Tibial artery (tissue), 4 donors: ENCODE data around the gene RNF166.

ENCODE experiments used
- DNase-seq, 2 donors: peaks; one replicate each; pipeline ENCODE4 v3.0.0-alpha.2; 2019
- H3K27ac ChIP-seq, 2 donors: fragments of 200-600 bp; sonication (generic) in 1 of 2; 1 replicate in 1 of 2; 2 replicates in 1 of 2; pipeline ENCODE4 v1.5.1; 2018 to 2019; ENCODE audit warnings: mild to moderate bottlenecking in 1 of 2
- H3K27me3 ChIP-seq, 2 donors: fragments of 200-600 bp; sonication (generic) in 1 of 2; one replicate each; pipeline versions ENCODE4 v1.5.1 to v1.6.0; 2016 to 2019
- H3K36me3 ChIP-seq, 3 donors: fragments of 200-600 bp; sonication (generic) in 2 of 3; one replicate each; pipeline ENCODE4 v1.5.1; 2016 to 2019; ENCODE audit warnings: mild to moderate bottlenecking in 2 of 3
- H3K4me1 ChIP-seq, 4 donors: fragments of 200-600 bp; sonication (generic) in 2 of 4; 1 replicate in 3 of 4; 2 replicates in 1 of 4; pipeline ENCODE4 v1.5.1; 2016 to 2019
- H3K4me3 ChIP-seq, 2 donors: fragments of 200-600 bp; sonication (generic) in 1 of 2; 1 replicate in 1 of 2; 2 replicates in 1 of 2; pipeline ENCODE4 v1.5.1; 2018 to 2019; ENCODE audit warnings: mild to moderate bottlenecking in 2 of 2
- H3K9me3 ChIP-seq, 3 donors: fragments of 200-600 bp; sonication (generic) in 1 of 3; one replicate each; pipeline ENCODE4 v1.5.1; 2016 to 2019
- CTCF ChIP-seq, 2 experiments: fragments of 200-600 bp in 1 of 2; fragments of 450-650 bp in 1 of 2; IDR thresholded peaks; one replicate each; pipeline ENCODE4 v1.5.1; 2017 to 2019; ENCODE audit warnings: antibody characterized with exemption in 2 of 2, mild to moderate bottlenecking in 1 of 2, moderate library complexity in 1 of 2
- intact Hi-C: fragments of 100-400 bp; cut with DNase I; formaldehyde crosslinking; loops from one replicate; pipeline ENCODE4 v1.15.0; 2023; ENCODE audit warnings: low total_unique reads

Gene RNF166

GRCh38 chr16:88753191-88753590, 47.0 kb upstream of the RNF166 start:
- no peaks in the 10 kb centered on the region for H3K27me3 ChIP-seq
- no peaks in the 10 kb centered on the region for H3K9me3 ChIP-seq
- no peak for TF ChIP-seq CTCF (IDR thresholded peaks at IDR 0.05)
- no peak for DNase-seq
- H3K4me3 ChIP-seq = no peak overlapping the region
- intact Hi-C loops = no loop called here
- H3K4me1 ChIP-seq = peaks cover 0 to 7% (median 0%) of the 10 kb centered on the region in 4 donors
- peaks cover 0 to 8% (median 4%) of the 10 kb centered on the region in 3 donors for H3K36me3 ChIP-seq
- H3K27ac ChIP-seq = no peak overlapping the region

DNA sequence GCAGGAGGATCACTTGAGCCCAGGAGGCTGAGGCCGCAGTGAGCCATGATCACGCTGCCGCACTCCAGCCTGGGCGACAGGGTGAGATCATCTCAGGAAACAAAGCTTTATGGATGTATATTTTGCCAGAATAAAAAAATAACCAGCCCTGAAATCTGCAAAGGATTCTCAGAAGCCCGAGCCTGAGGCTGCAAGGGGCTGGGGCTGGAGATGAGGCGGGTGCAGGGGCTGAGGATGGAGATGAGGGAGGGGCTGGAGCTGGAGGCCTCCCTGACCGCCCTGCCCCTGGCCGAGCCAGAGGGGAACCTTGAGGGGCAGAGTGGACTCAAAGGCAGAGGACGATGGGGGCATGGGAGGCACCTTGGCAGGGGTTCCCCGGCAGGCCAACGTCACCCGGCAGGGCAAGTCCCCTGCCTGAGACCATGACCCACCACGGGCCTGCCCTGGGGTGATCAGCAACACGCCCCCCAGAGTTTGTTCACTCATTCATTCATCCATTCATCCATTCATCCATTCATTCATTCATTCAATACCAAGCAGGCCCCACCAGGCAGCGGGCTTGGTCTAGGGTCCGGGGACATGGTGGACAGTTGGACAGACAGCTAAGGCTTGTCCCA, 46.3 kb upstream of the RNF166 start:
- Histone ChIP-seq H3K27me3 (no peaks in the 10 kb centered on the region), H3K9me3 (no peaks in the 10 kb centered on the region), H3K36me3 (peaks cover 0 to 8% (median 4%) of the 10 kb centered on the region in 3 donors), H3K27ac (no peak overlapping the region), H3K4me1 (peaks cover 0 to 7% (median 0%) of the 10 kb centered on the region in 4 donors), H3K4me3 (no peak overlapping the region)
- no peak for TF ChIP-seq CTCF (IDR thresholded peaks at IDR 0.05)
- intact Hi-C loops = no loop called here
- DNase-seq = no peak

- Histone ChIP-seq H3K4me1 (peaks cover 0 to 20% (median 0%) of the 10 kb centered on the region in 4 donors), H3K9me3 (no peaks in the 10 kb centered on the region), H3K4me3 (no peak overlapping the region), H3K27ac (no peak overlapping the region), H3K27me3 (no peaks in the 10 kb centered on the region), H3K36me3 (peaks cover 0 to 8% (median 4%) of the 10 kb centered on the region in 3 donors)
- TF ChIP-seq CTCF (IDR thresholded peaks at IDR 0.05) = no peak
- no peak for DNase-seq
- intact Hi-C loops = no loop called here
Measured at GRCh38 chr16:88750854-88751253, 44.6 kb upstream of the RNF166 start.

- no peaks in the 10 kb centered on the region for H3K27me3 ChIP-seq
- intact Hi-C loops = no loop called here
- DNase-seq = no peak
- TF ChIP-seq CTCF (IDR thresholded peaks at IDR 0.05) = no peak
- peaks cover 0 to 8% (median 4%) of the 10 kb centered on the region in 3 donors for H3K36me3 ChIP-seq
- H3K9me3 ChIP-seq = no peaks in the 10 kb centered on the region
- no peak overlapping the region for H3K4me3 ChIP-seq
- peaks cover 0 to 31% (median 0%) of the 10 kb centered on the region in 4 donors for H3K4me1 ChIP-seq
- H3K27ac ChIP-seq = no peak overlapping the region
Measured at GRCh38 chr16:88749358-88749757, 43.1 kb upstream of the RNF166 start.

GRCh38 chr16:88748364-88748763, 42.2 kb upstream of the RNF166 start:
- H3K36me3 ChIP-seq = peaks cover 0 to 8% (median 4%) of the 10 kb centered on the region in 3 donors
- DNase-seq = no peak
- no peak for TF ChIP-seq CTCF (IDR thresholded peaks at IDR 0.05)
- H3K4me3 ChIP-seq = no peak overlapping the region
- no peak overlapping the region for H3K27ac ChIP-seq
- intact Hi-C loops = no loop called here
- no peaks in the 10 kb centered on the region for H3K27me3 ChIP-seq
- no peaks in the 10 kb centered on the region for H3K9me3 ChIP-seq
- H3K4me1 ChIP-seq = peaks cover 0 to 37% (median 4%) of the 10 kb centered on the region in 4 donors
